Trophoblast cell (in vitro differentiated cells and primary cell): ENCODE results near the gene ATXN2.
A peak's percentile ranks its signal among the peaks of the same experiment; 100 is the strongest.
"Not testable (repeated sequence)": the region's sequence is repeated elsewhere in the genome, so short reads cannot be mapped to it uniquely, and the experiment has no call there.

ENCODE experiments used
- DNase-seq, 2 donors: peaks; one replicate each; pipeline ENCODE4 v3.0.0-alpha.2; 2016
- H2AFZ ChIP-seq: 2 replicates; pipeline ENCODE4 v1.6.1; 2013; ENCODE audit warnings: low read length, moderate library complexity, mild to moderate bottlenecking; ENCODE audit not compliant: insufficient read depth, poor library complexity
- H2AK5ac ChIP-seq: 2 replicates; pipeline ENCODE4 v1.6.1; 2013; ENCODE audit warnings: mild to moderate bottlenecking, low read length
- H2BK120ac ChIP-seq: 2 replicates; pipeline ENCODE4 v1.6.1; 2013; ENCODE audit warnings: low read length, mild to moderate bottlenecking, moderate library complexity; ENCODE audit not compliant: insufficient read depth, poor library complexity
- H2BK12ac ChIP-seq: 2 replicates; pipeline ENCODE4 v1.6.1; 2013; ENCODE audit warnings: mild to moderate bottlenecking, low read length, moderate library complexity
- H2BK5ac ChIP-seq: 2 replicates; pipeline ENCODE4 v1.6.1; 2013; ENCODE audit warnings: low read length, low read depth, moderate library complexity, mild to moderate bottlenecking; ENCODE audit not compliant: poor library complexity
- H3K14ac ChIP-seq: 2 replicates; pipeline ENCODE4 v1.6.1; 2013; ENCODE audit warnings: mild to moderate bottlenecking, low read length
- H3K18ac ChIP-seq: 2 replicates; pipeline ENCODE4 v1.6.1; 2013; ENCODE audit warnings: mild to moderate bottlenecking, low read length
- H3K23ac ChIP-seq: 2 replicates; pipeline ENCODE4 v1.6.1; 2013; ENCODE audit warnings: low read length
- H3K27ac ChIP-seq: 2 replicates; pipeline ENCODE4 v1.5.1; 2013; ENCODE audit warnings: low read depth, mild to moderate bottlenecking, inconsistent platforms, low read length, moderate library complexity
- H3K27me3 ChIP-seq: 2 replicates; pipeline ENCODE4 v1.6.1; 2013; ENCODE audit warnings: inconsistent platforms, mild to moderate bottlenecking, low read length, moderate library complexity; ENCODE audit not compliant: insufficient read depth
- H3K36me3 ChIP-seq, 2 experiments: 1 replicate in 1 of 2; 2 replicates in 1 of 2; pipeline ENCODE4 v1.6.1; 2013; ENCODE audit warnings: low read length in 2 of 2, mild to moderate bottlenecking in 2 of 2, moderate library complexity in 1 of 2; ENCODE audit not compliant: insufficient read depth in 2 of 2, control insufficient read depth in 1 of 2
- H3K4ac ChIP-seq: 2 replicates; pipeline ENCODE4 v1.6.1; 2013; ENCODE audit warnings: low read depth, mild to moderate bottlenecking, low read length, moderate library complexity
- H3K4me1 ChIP-seq, 2 experiments: 1 replicate in 1 of 2; 2 replicates in 1 of 2; pipeline ENCODE4 v1.6.1; 2013; ENCODE audit warnings: low read length in 2 of 2, mild to moderate bottlenecking in 2 of 2, moderate library complexity in 1 of 2; ENCODE audit not compliant: insufficient read depth in 2 of 2, control insufficient read depth in 1 of 2
- H3K4me2 ChIP-seq: 2 replicates; pipeline ENCODE4 v1.6.1; 2013; ENCODE audit warnings: inconsistent platforms, mild to moderate bottlenecking, low read length, moderate library complexity
- H3K4me3 ChIP-seq: 2 replicates; pipeline ENCODE4 v1.5.1; 2013; ENCODE audit warnings: mild to moderate bottlenecking, low read depth, low read length, inconsistent platforms
- H3K79me1 ChIP-seq: one replicate; pipeline ENCODE4 v1.6.1; 2013; ENCODE audit warnings: low read length
- H3K79me2 ChIP-seq: 2 replicates; pipeline ENCODE4 v1.6.1; 2013; ENCODE audit warnings: low read length, mild to moderate bottlenecking; ENCODE audit not compliant: control insufficient read depth, insufficient read depth, poor library complexity
- H3K9ac ChIP-seq: 2 replicates; pipeline ENCODE4 v1.6.1; 2013; ENCODE audit warnings: mild to moderate bottlenecking, low read length
- H3K9me3 ChIP-seq: 2 replicates; pipeline ENCODE4 v1.6.1; 2013; ENCODE audit warnings: low read depth, mild to moderate bottlenecking, control low read depth, inconsistent platforms, low read length; ENCODE audit not compliant: insufficient read depth
- H4K12ac ChIP-seq: 2 replicates; pipeline ENCODE4 v1.6.1; 2013; ENCODE audit warnings: low read depth, mild to moderate bottlenecking, low read length, moderate library complexity
- H4K8ac ChIP-seq: 2 replicates; pipeline ENCODE4 v1.6.1; 2013; ENCODE audit warnings: low read depth, mild to moderate bottlenecking, low read length, moderate library complexity
- H4K91ac ChIP-seq: one replicate; pipeline ENCODE4 v1.6.1; 2013; ENCODE audit warnings: low read depth, mild to moderate bottlenecking, low read length, moderate library complexity
- WGBS: extraction: QIAGEN DNeasy Blood & Tissue Kit; methylation state at CpG from one replicate; pipeline ENCODE4 v1.1.7; 2013; ENCODE audit warnings: missing lambda C conversion rate; ENCODE audit not compliant: insufficient read length, insufficient coverage; ENCODE audit errors: extremely low coverage; 5-methylcytosine and 5-hydroxymethylcytosine counted together

The ATXN2 gene

DNA sequence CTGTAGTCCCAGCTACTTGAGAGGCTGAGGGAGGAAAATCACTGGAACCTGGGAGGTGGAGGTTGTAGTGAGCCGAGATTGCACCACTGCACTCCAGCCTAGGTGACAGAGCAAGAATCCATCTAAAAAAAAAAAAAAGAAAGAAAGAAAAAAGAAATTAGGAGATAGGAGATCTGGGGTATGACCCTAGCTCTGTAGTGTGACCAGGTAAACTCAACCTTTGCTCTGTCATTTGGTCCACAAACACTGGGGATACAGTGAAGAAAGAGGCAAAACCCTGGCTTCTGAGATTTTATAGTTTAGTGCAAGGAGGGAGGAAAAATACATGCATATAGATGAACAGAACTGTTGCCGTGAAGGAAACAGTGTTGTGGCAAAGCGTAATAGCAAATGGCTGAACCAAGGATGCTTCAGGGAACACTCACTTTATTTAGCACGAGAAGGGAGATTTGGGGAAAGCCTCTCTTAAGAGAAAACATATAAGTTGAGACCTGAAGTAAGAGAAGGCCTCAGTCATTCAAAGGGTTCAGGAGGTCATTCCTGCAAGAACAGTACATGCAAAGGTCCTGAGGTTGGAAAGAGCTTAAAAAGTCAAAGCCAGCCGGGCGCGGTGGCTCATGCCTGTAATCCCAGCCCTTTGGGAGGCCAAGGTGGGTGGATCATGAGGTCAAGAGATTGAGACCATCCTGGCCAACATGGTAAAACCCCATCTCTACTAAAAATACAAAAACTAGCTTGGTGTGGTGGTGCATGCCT, 29.6 kb upstream of the ATXN2 start:
- no peaks in the 10 kb centered on the region for H3K36me3 ChIP-seq
- H3K18ac ChIP-seq, result no peak overlapping the region
- no peak overlapping the region for H2BK5ac ChIP-seq
- no peak overlapping the region for H3K23ac ChIP-seq
- H4K91ac ChIP-seq, result no peak overlapping the region
- no peak overlapping the region for H4K12ac ChIP-seq
- no peak overlapping the region for H3K4me2 ChIP-seq
- H3K9ac ChIP-seq, result no peak overlapping the region
- H3K27me3 ChIP-seq, result no peaks in the 10 kb centered on the region
- H3K4me3 ChIP-seq, result no peak overlapping the region
- no peaks in the 10 kb centered on the region for H3K4me1 ChIP-seq
- H2AK5ac ChIP-seq, result no peak overlapping the region
- no peaks in the 10 kb centered on the region for H3K79me1 ChIP-seq
- H3K27ac ChIP-seq, result no peak overlapping the region
- H2BK12ac ChIP-seq, result no peak overlapping the region
- H3K9me3 ChIP-seq, result no peaks in the 10 kb centered on the region
- no peak overlapping the region for H3K14ac ChIP-seq
- H2AFZ ChIP-seq, result no peak overlapping the region
- no peak for DNase-seq
- no CpG with 5 or more reads among the region's 7 CpGs for WGBS
- no peaks in the 10 kb centered on the region for H3K79me2 ChIP-seq
- no peak overlapping the region for H2BK120ac ChIP-seq
- H3K4ac ChIP-seq, result no peak overlapping the region
- no peak overlapping the region for H4K8ac ChIP-seq

DNA sequence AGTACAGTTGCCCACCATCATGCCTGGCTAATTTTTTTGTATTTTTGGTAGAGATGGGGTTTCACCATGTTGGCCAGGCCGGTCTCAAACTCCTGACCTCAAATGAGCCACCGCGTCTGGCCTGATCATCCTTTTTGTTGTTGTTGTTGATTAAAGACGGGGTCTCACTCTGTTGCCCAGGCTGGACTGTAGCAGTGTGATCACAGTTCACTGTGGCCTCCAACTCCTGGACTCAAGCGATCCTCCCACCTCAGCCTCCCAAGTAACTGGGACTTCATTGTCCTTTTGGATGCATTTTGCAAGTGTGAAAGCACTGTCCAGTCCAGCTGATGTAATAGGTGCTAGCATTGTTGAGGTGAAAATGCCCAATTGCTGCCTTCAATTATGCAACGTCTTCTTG, 27.1 kb upstream of the ATXN2 start:
- Histone ChIP-seq H3K9ac (no peak overlapping the region), H3K18ac (no peak overlapping the region), H3K27ac (no peak overlapping the region), H4K12ac (no peak overlapping the region), H3K4me3 (no peak overlapping the region), H2BK12ac (no peak overlapping the region), H2AK5ac (no peak overlapping the region), H3K14ac (no peak overlapping the region), H3K4me2 (no peak overlapping the region), H4K91ac (no peak overlapping the region), H3K79me2 (no peaks in the 10 kb centered on the region), H2AFZ (no peak overlapping the region), H4K8ac (no peak overlapping the region), H3K9me3 (no peaks in the 10 kb centered on the region), H2BK120ac (no peak overlapping the region), H3K23ac (no peak overlapping the region), H3K27me3 (no peaks in the 10 kb centered on the region), H3K36me3 (no peaks in the 10 kb centered on the region), H3K4ac (no peak overlapping the region), H3K4me1 (no peaks in the 10 kb centered on the region), H3K79me1 (no peaks in the 10 kb centered on the region), H2BK5ac (no peak overlapping the region)
- WGBS, result no CpG with 5 or more reads among the region's 6 CpGs
- DNase-seq, result no peak

DNA sequence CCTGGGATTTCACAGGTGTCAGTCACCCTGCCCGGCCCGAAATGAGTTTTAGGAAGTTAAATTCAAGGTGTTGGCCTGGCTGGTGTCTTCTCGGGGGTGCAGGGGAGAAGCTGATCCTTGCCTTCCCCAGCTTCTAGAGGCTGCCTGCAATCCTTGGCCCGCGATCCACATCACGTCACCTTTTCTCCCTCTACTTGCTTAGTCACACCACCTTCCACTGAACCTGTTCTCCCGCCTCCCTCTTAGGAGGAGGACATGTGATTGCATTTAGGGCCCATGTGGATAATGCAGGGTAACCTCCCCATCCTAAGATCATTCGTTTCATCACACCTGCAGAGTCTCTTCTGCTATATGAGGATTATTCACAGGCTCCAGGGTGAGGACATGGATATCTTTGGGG, 25.4 kb upstream of the ATXN2 start:
- Histone ChIP-seq H3K27me3 (no peaks in the 10 kb centered on the region), H3K9me3 (no peaks in the 10 kb centered on the region), H3K4ac (no peak overlapping the region), H2AFZ (no peak overlapping the region), H3K36me3 (no peaks in the 10 kb centered on the region), H2BK5ac (no peak overlapping the region), H4K91ac (no peak overlapping the region), H4K8ac (no peak overlapping the region), H3K79me1 (no peaks in the 10 kb centered on the region), H2AK5ac (no peak overlapping the region), H3K4me1 (no peaks in the 10 kb centered on the region), H2BK120ac (no peak overlapping the region), H3K79me2 (no peaks in the 10 kb centered on the region), H3K23ac (peak overlapping the region; percentile 79), H3K4me3 (no peak overlapping the region), H4K12ac (no peak overlapping the region), H3K18ac (no peak overlapping the region), H2BK12ac (no peak overlapping the region), H3K9ac (no peak overlapping the region), H3K4me2 (no peak overlapping the region), H3K27ac (no peak overlapping the region), H3K14ac (no peak overlapping the region)
- WGBS, result no CpG with 5 or more reads among the region's 8 CpGs
- peak; percentile 62 to 79 for DNase-seq

DNA sequence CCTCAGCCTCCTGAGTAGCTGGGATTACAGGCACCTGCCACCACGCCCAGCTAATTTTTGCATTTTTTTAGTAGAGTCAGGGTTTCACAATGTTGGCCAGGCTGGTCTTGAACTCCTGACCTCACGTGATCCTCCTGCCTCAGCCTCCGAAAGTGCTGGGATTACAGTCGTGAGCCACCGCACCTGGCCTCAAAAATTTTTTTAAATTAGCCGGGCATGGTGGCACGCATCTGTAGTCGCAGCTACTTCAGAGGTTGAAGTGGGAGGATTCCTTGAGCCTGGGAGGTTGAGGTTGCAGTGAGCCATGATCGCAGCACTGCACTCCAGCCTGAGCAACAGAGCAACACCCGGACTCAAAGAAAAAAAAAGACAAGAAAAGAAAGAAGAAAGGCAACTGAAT, 18.7 kb upstream of the ATXN2 start:
- not testable (repeated sequence) for H3K4me2 ChIP-seq, H2BK120ac ChIP-seq, H3K27me3 ChIP-seq, H4K12ac ChIP-seq, H4K91ac ChIP-seq, H3K14ac ChIP-seq, H3K79me2 ChIP-seq, H2BK12ac ChIP-seq, H3K4ac ChIP-seq, H3K79me1 ChIP-seq, H4K8ac ChIP-seq, H3K9me3 ChIP-seq, H3K36me3 ChIP-seq, H3K23ac ChIP-seq, H3K27ac ChIP-seq, H2AK5ac ChIP-seq, H3K9ac ChIP-seq, H2BK5ac ChIP-seq, H3K18ac ChIP-seq, H3K4me1 ChIP-seq, H2AFZ ChIP-seq, H3K4me3 ChIP-seq
- DNase-seq, result peak; percentile 46 to 73
- no CpG with 5 or more reads among the region's 10 CpGs for WGBS
